ENCODE results near the gene MMD2.

GRCh38 chr7:4993471-4993870 lies 34.5 kb upstream of the MMD2 start:
- TF ChIP-seq CTCF (IDR thresholded peaks at IDR 0.05; ENCODE audit: insufficient read depth, low read length) (no peak), REST (IDR thresholded peaks at IDR 0.05; ENCODE audit: insufficient replicate concordance, low read depth) (no peak)

All from HL-60 (cell line).